Activated CD4-positive, alpha-beta T cell treated with anti-CD3 and anti-CD28 coated beads for 4 hours (primary cell): ENCODE results near the gene FAM120B.
"Not testable (repeated sequence)": the region's sequence is repeated elsewhere in the genome, so short reads cannot be mapped to it uniquely, and the experiment has no call there.

Source experiments
- DNase-seq, 2 donors: peaks; one replicate each; pipeline ENCODE4 v3.0.0-alpha.2; 2020

FAM120B gene

GRCh38 chr6:170398743-170399369 is 92.3 kb downstream of the FAM120B start:
- DNase-seq, result not testable (repeated sequence)

- not testable (repeated sequence) for DNase-seq
Observed at GRCh38 chr6:170399955-170400558, 93.5 kb downstream of the FAM120B start.

DNA sequence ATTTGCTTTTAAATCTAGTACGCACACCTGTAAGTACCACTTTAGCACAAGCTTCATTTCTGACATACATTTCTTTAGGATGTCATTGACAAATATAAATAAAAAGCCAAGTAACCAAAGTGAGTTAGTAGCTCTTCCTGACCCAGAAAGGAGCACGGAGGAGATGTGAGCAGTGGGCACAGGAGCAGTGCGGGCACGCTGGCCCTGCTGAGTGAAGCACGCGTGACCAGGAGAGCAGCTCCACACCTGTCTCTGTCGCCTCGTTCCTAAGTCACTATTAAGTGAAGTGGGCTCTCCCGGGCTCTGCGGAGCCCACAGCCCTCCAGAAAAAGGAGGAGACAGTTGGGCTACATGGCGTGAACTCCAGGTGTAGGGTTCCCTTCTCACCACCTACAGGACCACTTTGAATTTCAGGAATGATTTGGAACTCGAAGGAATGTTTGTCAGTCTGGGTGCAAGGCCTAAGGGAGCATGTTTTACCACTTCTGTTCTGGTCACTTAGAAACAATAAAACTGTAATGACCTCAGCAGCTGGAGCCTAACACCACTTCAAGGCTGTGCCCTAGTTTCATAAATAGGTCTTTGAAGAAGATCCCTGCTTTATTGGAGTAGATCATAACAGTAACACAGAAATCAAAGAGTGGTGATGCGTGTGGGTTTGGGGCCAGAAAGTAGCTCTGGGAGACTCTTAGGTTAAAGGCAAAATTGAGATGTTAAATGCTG is 95.9 kb downstream of the FAM120B start:
- no peak for DNase-seq

DNA sequence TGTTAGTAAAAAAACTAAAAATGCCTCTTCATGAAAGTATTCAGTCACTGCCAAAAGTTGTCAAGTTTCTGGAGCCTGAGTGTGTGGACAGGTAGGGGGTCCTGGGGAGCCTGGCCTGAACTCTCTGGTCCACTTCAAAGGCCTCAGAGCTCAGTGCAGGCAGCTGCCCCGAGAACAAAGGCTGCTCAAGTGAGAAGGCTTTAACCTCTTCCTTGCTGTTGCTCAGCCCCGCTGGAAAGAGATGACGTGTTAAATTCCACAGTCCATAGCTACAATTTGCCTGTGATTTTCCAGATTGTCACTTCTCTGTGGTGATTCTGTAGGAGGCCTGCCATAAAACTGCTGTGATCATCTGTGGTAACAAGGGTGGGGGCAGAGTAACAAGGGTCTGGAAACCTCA is 96.9 kb downstream of the FAM120B start:
- DNase-seq, result no peak

GRCh38 chr6:170404036-170404435 is 97.5 kb downstream of the FAM120B start:
- DNase-seq, result no peak

DNA sequence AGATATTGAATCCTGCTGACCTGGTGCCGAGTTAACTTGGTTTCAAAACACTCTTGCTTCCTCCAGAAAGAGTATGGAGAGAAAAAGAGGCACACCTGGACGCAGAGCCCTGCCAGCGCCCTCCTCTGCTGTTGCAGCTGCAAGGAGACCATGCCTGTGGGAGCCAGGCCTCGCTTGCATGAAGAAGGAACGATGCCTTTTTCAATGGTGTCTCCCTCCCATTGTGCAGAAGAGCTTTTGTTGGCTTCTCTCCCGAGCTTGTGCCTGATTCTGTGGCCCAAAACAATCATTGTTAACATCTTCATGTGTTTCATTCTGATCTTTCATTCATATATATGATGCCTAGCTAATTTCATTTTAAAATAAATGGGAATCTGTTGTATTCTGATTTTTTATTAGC is 98.1 kb downstream of the FAM120B start:
- no peak for DNase-seq

- DNase-seq, result no peak
Observed at GRCh38 chr6:170405311-170405975, 98.9 kb downstream of the FAM120B start.

DNA sequence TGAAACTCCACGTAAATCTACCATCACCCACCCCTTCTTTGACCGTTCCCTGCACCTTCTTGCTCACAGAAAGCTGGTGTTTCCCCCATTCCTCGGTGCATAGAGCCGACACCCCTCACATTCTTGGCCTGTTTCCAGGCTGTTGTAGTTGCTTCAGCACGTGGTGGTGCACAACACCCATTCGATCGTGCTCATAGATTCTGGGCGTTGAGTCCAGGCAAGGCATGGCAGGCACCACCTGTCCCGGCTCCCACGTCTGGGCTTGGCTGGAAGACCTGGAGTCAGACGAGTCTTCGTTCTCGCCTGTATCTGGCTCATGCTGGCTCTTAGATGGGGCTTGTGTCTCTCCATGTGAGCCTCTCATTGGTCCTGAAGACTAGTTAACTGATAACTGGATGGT is 100.6 kb downstream of the FAM120B start:
- DNase-seq, result no peak

DNA sequence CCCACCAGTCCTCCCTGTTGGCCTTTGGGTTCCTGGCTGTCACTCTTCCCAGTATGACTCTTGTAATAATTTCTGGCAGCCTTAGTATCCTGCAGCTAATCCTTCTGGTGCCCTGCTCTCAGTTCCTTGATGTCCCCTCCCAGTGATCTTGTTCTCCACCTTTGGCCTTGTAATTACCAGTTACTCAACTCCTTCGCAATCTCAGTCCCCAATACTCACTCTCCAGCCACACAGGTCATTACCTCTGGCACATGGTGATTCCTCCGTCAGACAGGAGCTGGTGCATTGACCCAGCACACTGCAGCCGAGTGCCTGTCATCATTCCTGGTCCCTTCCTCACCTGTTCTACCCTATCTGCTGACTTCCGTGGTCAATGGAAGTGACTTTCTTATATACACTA is 101.4 kb downstream of the FAM120B start:
- no peak for DNase-seq

DNA sequence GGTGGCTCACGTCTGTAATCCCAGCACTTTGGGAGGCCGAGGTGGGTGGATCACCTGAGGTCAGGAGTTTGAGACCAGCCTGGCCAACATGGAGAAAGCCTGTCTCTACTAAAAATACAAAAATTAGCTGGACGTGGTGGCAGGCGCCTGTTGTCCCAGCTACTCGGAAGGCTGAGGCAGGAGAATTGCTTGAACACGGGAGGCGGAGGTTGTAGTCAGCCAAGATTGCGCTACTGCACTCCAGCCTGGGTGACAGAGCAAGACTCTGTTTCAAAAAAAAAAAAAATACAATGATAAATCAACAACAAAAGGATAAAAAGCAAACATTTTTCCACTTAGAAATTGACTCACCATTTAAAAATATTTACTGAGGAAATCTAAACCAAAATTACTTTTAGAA is 103.2 kb downstream of the FAM120B start:
- DNase-seq, result not testable (repeated sequence)

- no peak for DNase-seq
Observed at GRCh38 chr6:170410241-170410640, 103.7 kb downstream of the FAM120B start.

DNA sequence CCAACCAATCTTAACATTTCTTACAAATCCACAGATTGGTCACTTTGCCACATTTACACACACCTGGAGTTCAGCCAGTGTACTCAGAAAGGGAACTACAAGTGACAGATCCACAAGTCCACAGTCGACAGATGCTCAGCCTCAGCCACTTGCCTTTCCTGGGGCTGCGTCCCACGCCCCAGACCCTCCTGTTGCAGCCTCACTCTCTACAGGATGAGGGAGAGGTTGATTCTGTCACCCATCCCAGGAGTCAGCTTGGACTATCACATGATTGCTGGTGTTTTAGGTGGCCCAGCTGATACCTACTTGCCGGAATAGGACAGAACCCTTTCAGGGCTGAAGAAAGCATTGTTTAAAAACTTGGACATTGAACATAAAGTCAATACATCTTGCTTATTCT is 108.8 kb downstream of the FAM120B start:
- no peak for DNase-seq

- no peak for DNase-seq
Observed at GRCh38 chr6:170416303-170416702, 109.7 kb downstream of the FAM120B start.

- DNase-seq, result no peak
Observed at GRCh38 chr6:170416959-170417606, 110.5 kb downstream of the FAM120B start.

GRCh38 chr6:170417881-170418280 is 111.3 kb downstream of the FAM120B start:
- no peak for DNase-seq

DNA sequence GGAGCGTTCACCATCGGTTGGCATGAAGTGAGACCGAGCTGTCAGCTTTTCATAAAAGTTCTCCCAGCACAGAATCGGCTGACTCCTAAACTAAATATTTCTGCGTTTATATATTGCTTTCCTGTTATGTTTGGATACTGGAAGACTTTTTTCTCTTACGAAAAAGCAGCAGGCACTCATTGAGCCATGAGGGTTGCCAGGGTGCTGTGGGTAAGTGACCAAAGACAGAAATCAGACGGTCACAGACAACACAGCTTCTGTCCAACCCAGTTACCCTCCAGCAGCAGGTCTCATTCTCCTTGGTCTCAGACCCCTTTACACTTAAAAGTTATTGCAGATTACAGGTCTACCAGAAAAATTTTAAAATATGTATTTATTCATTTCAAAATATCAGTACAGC is 113.7 kb downstream of the FAM120B start:
- DNase-seq, result no peak

- DNase-seq, result no peak
Observed at GRCh38 chr6:170420791-170421776, 114.5 kb downstream of the FAM120B start.

GRCh38 chr6:170421921-170422320 is 115.4 kb downstream of the FAM120B start:
- DNase-seq, result no peak

DNA sequence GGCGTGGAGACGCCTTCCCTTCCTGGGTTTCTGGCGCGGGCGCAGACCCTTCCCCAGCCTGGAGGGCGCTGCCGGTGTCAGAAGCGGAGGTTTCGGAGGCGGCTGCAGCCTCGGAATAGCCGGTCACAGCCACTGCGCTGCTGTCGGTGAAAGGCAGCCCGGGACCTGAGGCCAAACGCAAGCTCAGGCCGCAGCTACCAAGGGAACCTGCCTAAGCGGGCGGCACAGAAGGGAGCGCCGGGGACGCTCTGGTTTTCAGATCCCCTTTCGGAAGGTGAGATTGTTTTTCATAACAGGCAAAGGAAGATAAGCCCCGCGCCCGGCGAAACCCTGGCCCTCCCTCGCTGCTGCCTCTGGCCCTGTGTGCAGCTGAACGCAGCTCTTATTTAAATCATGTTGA is 116.5 kb downstream of the FAM120B start:
- no peak for DNase-seq

DNA sequence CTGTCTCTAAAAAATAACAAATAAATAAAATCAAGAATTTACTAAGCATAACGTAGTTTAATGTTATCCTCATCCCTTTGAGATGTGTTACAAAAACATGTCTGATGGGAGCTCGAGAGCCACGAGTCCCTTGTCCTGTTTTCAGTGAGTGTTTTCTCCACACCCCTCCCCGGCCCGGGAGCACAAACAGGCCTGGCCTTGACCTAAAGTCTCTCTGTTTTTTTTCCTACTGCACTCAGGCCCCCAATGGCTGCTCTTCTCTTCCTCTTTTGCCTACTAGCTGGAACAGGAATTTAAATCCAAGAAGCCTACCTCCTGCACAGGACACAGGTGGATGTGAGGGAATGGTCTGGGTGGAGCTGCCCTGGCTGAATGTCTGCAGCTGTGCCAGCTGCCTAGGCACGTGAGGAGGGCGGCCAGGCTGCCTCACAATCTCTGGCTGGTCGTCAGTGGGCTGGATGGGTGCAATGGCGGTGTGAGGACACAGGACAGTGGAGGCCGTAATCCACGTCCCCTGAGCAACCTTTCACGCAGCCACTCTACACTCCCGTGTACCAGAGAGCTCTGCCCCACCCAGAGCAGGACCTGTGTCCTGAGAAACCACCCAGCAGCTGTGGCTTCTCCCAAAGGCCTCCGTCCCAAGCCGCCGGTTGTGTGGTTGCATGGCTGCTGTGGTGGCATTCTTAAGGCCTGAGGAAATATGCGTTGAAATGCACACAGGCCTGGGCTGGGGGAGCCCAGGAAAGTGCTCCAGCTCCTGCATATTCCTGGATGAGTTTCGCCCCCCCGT is 117.5 kb downstream of the FAM120B start:
- DNase-seq, result no peak

GRCh38 chr6:170424604-170425126 is 118.1 kb downstream of the FAM120B start:
- DNase-seq, result no peak
